ENCODE data around the gene PPP1R12C. TPM values are rescaled to one million over a fixed set of nuclear protein-coding genes. Genes with fewer than 3 reads are reported as not detected.

The PPP1R12C gene
- total RNA-seq, 1 experiment from 2014 or later = 79.9 TPM

DNA sequence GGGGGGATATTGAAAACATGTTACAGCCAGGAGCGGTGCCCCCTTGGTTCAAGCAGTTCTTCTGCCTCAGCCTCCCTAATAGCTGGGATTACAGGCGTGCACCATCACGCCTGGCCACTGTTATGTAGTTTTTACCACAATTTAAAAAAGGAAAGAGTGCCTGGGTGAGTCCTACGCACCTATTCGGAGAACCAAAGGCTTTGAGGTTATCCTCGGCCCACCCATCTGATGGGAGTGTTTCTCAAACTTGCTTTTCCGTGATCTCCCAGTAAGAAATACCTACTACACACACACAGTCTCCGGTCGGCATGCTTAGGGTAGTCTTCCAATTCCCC lies 75.1 kb downstream of the PPP1R12C start:
- H3K23ac ChIP-seq (ENCODE audit: insufficient read length, low read depth, low read length) = no peak overlapping the region
- H3K79me1 ChIP-seq (ENCODE audit: insufficient read depth, low read depth, low read length, poor library complexity, severe bottlenecking) = no peaks in the 10 kb centered on the region
- no peak overlapping the region for H3K9ac ChIP-seq (ENCODE audit: extremely low read depth, insufficient read length, low read length)
- H2BK15ac ChIP-seq (ENCODE audit: low read depth, low read length) = no peak overlapping the region
- Mint-ChIP-seq H3K4me1 (no peaks in the 10 kb centered on the region), H3K27ac (no peak overlapping the region; a peak in 3 of 7 replicates), H3K4me3 (no peak overlapping the region), H3K9me3 (no peaks in the 10 kb centered on the region), H3K27me3 (ENCODE audit: low read depth) (no peaks in the 10 kb centered on the region), H3K36me3 (ENCODE audit: insufficient read depth in 1 of 3, low read depth in 3 of 3) (peaks cover 16 to 45% (median 22%) of the 10 kb centered on the region in 3 experiments; a peak in 6 of 7 replicates)
- H3T11ph ChIP-seq (ENCODE audit: low read length) = no peak overlapping the region
- H3K4ac ChIP-seq (ENCODE audit: low read depth, low read length) = no peak overlapping the region
- H3K4me2 ChIP-seq (ENCODE audit: insufficient read depth, insufficient read length, low read length) = no peak overlapping the region
- H3K56ac ChIP-seq (ENCODE audit: insufficient read length, low read depth, low read length) = no peak overlapping the region
- no peak overlapping the region for H2AK5ac ChIP-seq (ENCODE audit: insufficient read length, low read length)
- H4K20me1 ChIP-seq (ENCODE audit: control insufficient read depth, insufficient read depth, insufficient read length) = no peaks in the 10 kb centered on the region
- no peak for DNase-seq
- no peak overlapping the region for H2AFZ ChIP-seq (ENCODE audit: low read length)
- H3K18ac ChIP-seq (ENCODE audit: insufficient read length, low read depth, low read length) = no peak overlapping the region
- H4K8ac ChIP-seq (replicated peaks; ENCODE audit: insufficient read length, low read depth, low read length) = no peak overlapping the region
- TF ChIP-seq, protein P1, sequence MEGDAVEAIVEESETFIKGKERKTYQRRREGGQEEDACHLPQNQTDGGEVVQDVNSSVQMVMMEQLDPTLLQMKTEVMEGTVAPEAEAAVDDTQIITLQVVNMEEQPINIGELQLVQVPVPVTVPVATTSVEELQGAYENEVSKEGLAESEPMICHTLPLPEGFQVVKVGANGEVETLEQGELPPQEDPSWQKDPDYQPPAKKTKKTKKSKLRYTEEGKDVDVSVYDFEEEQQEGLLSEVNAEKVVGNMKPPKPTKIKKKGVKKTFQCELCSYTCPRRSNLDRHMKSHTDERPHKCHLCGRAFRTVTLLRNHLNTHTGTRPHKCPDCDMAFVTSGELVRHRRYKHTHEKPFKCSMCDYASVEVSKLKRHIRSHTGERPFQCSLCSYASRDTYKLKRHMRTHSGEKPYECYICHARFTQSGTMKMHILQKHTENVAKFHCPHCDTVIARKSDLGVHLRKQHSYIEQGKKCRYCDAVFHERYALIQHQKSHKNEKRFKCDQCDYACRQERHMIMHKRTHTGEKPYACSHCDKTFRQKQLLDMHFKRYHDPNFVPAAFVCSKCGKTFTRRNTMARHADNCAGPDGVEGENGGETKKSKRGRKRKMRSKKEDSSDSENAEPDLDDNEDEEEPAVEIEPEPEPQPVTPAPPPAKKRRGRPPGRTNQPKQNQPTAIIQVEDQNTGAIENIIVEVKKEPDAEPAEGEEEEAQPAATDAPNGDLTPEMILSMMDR (conservative IDR thresholded peaks at IDR 0.05) = no peak
- no peak overlapping the region for H4K5ac ChIP-seq (ENCODE audit: insufficient read length, low read depth, low read length)
- H2BK12ac ChIP-seq (ENCODE audit: insufficient read length, low read depth, low read length) = no peak overlapping the region
- no CpG with 5 or more reads among the region's 9 CpGs for WGBS (ENCODE audit: extremely low coverage, insufficient read length, low lambda C conversion rate)
- no peaks in the 10 kb centered on the region for H3K9me3 ChIP-seq (ENCODE audit: control insufficient read depth, low read depth, low read length)
- no peaks in the 10 kb centered on the region for H3K27me3 ChIP-seq (ENCODE audit: insufficient read depth, low read length)
- no peaks in the 10 kb centered on the region for H3K79me2 ChIP-seq (ENCODE audit: insufficient read depth, low read length)
- no peak overlapping the region for H3K14ac ChIP-seq (ENCODE audit: insufficient read depth, low read length)
- no peak overlapping the region for H2BK120ac ChIP-seq (ENCODE audit: low read depth, low read length, poor library complexity, severe bottlenecking)
- no peak overlapping the region for H2BK20ac ChIP-seq (ENCODE audit: low read depth, low read length, poor library complexity, severe bottlenecking)
- no peak overlapping the region for H4K91ac ChIP-seq (ENCODE audit: insufficient read length, low read depth, low read length)
- no peak overlapping the region for H3K27ac ChIP-seq (ENCODE audit: insufficient read length, low read depth, low read length)
- H3K4me1 ChIP-seq (ENCODE audit: insufficient read depth, low read length) = no peaks in the 10 kb centered on the region
- no peaks in the 10 kb centered on the region for H3K23me2 ChIP-seq (ENCODE audit: insufficient read length, low read depth, low read length, poor library complexity, severe bottlenecking)
- H2BK5ac ChIP-seq (ENCODE audit: insufficient read length, low read length) = no peak overlapping the region

All from H9 (cell line).